Measurements from ENCODE around the gene EXD2. TPM values are rescaled to one million over a fixed set of nuclear protein-coding genes. Genes with fewer than 3 reads are reported as not detected.

EXD2 gene
- total and polyA plus RNA-seq, 7 donors, result 1.8 to 18.0 (median 14.7) TPM

DNA sequence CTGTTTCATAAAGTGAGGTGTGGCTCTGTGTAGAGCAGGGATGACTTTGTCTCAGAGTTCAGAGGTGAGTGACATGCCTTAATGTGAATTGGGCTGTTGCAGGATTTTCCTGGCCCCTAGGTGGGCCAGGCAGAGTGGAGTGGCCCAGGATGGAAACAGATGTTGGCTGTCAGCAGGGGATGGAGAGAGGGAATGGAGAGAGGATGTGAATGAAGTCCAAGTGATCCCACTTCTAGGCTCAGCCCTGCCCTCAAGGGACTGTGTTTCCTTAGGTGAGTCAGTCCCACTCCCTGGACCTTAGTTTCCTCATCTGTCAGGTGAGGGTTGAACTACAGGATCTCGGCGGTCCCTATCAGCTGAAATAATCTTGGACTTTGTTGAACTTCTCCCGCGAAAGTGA is 76.2 kb downstream of the EXD2 start:
- Histone ChIP-seq H3K27ac (no peak overlapping the region), H3K9me3 (no peaks in the 10 kb centered on the region), H3K36me3 (no peaks in the 10 kb centered on the region), H3K4me1 (no peaks in the 10 kb centered on the region), H3K27me3 (no peaks in the 10 kb centered on the region), H3K4me3 (no peak overlapping the region)
- 92 to 95% methylated on average over 4 of the region's 4 CpGs for WGBS, 2 donors
- no peak for TF ChIP-seq EP300 (IDR thresholded peaks at IDR 0.05)
- no peak for TF ChIP-seq POLR2AphosphoS5 (IDR thresholded peaks at IDR 0.05)
- intact Hi-C loops (cut with DNase I), result no loop called here
- no peak for DNase-seq

DNA sequence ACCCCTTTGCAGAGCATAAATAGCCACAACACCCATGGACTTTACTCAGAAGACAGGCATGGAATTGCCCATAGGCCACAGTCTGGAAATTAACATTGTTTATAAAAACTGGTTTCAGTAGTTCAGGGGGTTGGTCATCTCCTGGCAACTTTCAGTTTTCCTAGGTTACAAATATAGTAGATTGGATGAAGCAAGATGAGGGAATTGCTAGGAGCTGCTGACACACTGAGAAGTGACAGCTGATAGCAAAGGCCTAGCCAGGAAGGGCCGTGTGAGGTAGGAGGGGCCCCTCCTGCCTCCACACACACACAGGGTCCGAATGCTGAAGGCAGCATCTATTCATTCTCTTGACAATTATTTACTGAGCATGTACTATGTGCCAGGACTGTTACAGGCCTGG is 76.9 kb downstream of the EXD2 start:
- H3K4me3 ChIP-seq, result no peak overlapping the region
- H3K36me3 ChIP-seq, result no peaks in the 10 kb centered on the region
- TF ChIP-seq POLR2AphosphoS5 (IDR thresholded peaks at IDR 0.05) (no peak), EP300 (IDR thresholded peaks at IDR 0.05) (no peak), POLR2A (IDR thresholded peaks at IDR 0.05) (no peak)
- TF ChIP-seq, protein P1, sequence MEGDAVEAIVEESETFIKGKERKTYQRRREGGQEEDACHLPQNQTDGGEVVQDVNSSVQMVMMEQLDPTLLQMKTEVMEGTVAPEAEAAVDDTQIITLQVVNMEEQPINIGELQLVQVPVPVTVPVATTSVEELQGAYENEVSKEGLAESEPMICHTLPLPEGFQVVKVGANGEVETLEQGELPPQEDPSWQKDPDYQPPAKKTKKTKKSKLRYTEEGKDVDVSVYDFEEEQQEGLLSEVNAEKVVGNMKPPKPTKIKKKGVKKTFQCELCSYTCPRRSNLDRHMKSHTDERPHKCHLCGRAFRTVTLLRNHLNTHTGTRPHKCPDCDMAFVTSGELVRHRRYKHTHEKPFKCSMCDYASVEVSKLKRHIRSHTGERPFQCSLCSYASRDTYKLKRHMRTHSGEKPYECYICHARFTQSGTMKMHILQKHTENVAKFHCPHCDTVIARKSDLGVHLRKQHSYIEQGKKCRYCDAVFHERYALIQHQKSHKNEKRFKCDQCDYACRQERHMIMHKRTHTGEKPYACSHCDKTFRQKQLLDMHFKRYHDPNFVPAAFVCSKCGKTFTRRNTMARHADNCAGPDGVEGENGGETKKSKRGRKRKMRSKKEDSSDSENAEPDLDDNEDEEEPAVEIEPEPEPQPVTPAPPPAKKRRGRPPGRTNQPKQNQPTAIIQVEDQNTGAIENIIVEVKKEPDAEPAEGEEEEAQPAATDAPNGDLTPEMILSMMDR (IDR thresholded peaks at IDR 0.05), result no peak
- intact Hi-C loops (cut with DNase I), result no loop called here
- H3K27ac ChIP-seq, result no peak overlapping the region
- H3K4me1 ChIP-seq, result no peaks in the 10 kb centered on the region
- no peaks in the 10 kb centered on the region for H3K27me3 ChIP-seq
- no peak for DNase-seq
- no peaks in the 10 kb centered on the region for H3K9me3 ChIP-seq
- 75 to 80% methylated on average over 2 of the region's 2 CpGs for WGBS, 2 donors

DNA sequence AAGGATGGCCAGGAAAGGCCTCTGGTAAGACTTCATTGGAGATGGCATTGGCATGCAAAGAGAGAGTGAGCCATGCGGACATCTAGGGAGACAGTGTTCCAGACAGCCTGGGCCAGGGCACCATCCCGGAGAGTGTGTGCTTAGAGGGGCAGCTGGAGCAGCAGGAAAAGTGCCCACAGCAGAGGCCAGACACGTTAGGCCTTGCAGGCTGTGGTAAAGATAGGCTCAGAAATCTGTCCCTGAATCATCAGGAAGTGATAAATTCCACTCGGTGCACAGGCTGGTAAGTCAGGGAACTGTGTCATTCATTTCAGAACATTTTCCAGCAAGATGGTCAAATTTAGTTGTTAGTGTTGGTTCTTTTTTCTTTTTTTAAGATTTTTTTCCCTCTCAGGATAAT is 77.5 kb downstream of the EXD2 start:
- intact Hi-C loops (cut with DNase I), result no loop called here
- WGBS, 2 donors, result 67 to 76% methylated on average over 4 of the region's 4 CpGs

DNA sequence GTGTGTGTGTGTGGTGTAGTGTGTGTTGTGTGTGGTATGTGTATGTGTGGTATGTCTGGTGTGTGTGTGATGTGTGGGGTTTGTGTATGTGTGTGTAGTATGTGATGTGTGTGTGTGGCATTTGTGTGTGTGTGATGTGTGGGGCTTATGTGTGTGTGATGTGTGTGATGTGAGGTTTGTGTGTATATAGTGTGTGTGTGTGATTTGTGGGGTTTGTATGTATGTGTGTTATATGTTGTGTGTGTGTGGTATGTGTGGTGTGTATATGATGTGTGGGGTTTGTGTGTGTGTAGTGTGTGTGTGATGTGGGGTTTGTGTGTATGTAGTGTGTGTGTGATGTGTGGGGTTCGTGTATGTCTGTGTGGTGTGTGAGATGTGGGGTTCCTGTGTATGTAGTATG is 78.1 kb downstream of the EXD2 start:
- intact Hi-C loops (cut with DNase I), result no loop called here
- 86 to 90% methylated on average over 1 of the region's 1 CpG for WGBS, 2 donors

More for the DNA sequence above, 77.5 kb downstream of the EXD2 start:
- Histone ChIP-seq H3K4me3 (no peak overlapping the region), H3K27ac (no peak overlapping the region), H3K4me1 (peaks cover 0 to 2% (median 0%) of the 10 kb centered on the region in 4 donors), H3K27me3 (no peaks in the 10 kb centered on the region), H3K36me3 (no peaks in the 10 kb centered on the region), H3K9me3 (no peaks in the 10 kb centered on the region)
- DNase-seq, result no peak
- TF ChIP-seq POLR2AphosphoS5 (IDR thresholded peaks at IDR 0.05), result no peak
- TF ChIP-seq EP300 (IDR thresholded peaks at IDR 0.05), result no peak
- TF ChIP-seq, protein P1 (IDR thresholded peaks at IDR 0.05), result no peak
- TF ChIP-seq POLR2A (IDR thresholded peaks at IDR 0.05), result no peak

DNA sequence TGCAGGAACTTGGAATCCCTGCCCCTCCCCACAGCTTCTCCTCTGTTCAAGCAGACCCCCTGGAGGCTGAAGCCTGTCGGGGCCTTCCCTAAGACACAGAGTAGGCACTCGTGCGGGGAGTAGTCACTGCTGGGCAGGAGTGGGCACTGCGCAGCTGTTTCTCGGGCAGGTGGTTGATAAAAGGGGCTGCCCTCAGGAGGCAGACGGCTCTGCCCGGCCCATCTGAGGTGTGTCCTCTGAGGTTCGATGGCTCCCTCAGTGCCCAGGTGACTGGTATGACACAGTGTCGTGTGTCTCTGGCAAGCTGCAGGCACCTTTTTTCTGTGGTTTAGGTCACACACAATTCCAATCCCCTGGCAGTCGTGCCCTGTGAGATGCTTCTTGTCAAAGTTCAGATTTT is 78.8 kb downstream of the EXD2 start:
- H3K27me3 ChIP-seq, result no peaks in the 10 kb centered on the region
- intact Hi-C loops (cut with DNase I), result no loop called here
- peaks cover 0 to 11% (median 4%) of the 10 kb centered on the region in 4 donors for H3K4me1 ChIP-seq
- no peak for DNase-seq
- H3K4me3 ChIP-seq, result no peak overlapping the region
- TF ChIP-seq POLR2AphosphoS5 (IDR thresholded peaks at IDR 0.05) (no peak), EP300 (IDR thresholded peaks at IDR 0.05) (no peak), POLR2A (IDR thresholded peaks at IDR 0.05) (no peak)
- TF ChIP-seq, protein P1 (IDR thresholded peaks at IDR 0.05), result no peak
- no peaks in the 10 kb centered on the region for H3K36me3 ChIP-seq
- H3K27ac ChIP-seq, result no peak overlapping the region
- WGBS, 2 donors, result 76 to 84% methylated on average over 10 of the region's 10 CpGs
- no peaks in the 10 kb centered on the region for H3K9me3 ChIP-seq

More for the DNA sequence above, 78.1 kb downstream of the EXD2 start:
- H3K27ac ChIP-seq, result no peak overlapping the region
- no peak overlapping the region for H3K4me3 ChIP-seq
- no peaks in the 10 kb centered on the region for H3K36me3 ChIP-seq
- H3K4me1 ChIP-seq, result peaks cover 0 to 8% (median 2%) of the 10 kb centered on the region in 4 donors
- no peaks in the 10 kb centered on the region for H3K9me3 ChIP-seq
- DNase-seq, result no peak
- no peaks in the 10 kb centered on the region for H3K27me3 ChIP-seq
- TF ChIP-seq POLR2AphosphoS5 (IDR thresholded peaks at IDR 0.05) (no peak), EP300 (IDR thresholded peaks at IDR 0.05) (no peak), POLR2A (IDR thresholded peaks at IDR 0.05) (no peak)
- TF ChIP-seq, protein P1 (IDR thresholded peaks at IDR 0.05), result no peak
